ENCODE measurements around the gene ASB12.

Gene ASB12

GRCh38 chrX:64192673-64193072 is 37.7 kb downstream of the ASB12 start:
- TF ChIP-seq CTCF (conservative IDR thresholded peaks at IDR 0.05; ENCODE audit: low read length): no peak
- H3K4me3 ChIP-seq (ENCODE audit: low read length): no peak overlapping the region
- DNase-seq (ENCODE audit: low read depth): no peak

GRCh38 chrX:64192040-64192439 is 38.4 kb downstream of the ASB12 start:
- TF ChIP-seq CTCF (conservative IDR thresholded peaks at IDR 0.05; ENCODE audit: low read length): no peak
- no peak overlapping the region for H3K4me3 ChIP-seq (ENCODE audit: low read length)
- DNase-seq (ENCODE audit: low read depth): no peak

- H3K4me3 ChIP-seq (ENCODE audit: low read length): no peak overlapping the region
- TF ChIP-seq CTCF (conservative IDR thresholded peaks at IDR 0.05; ENCODE audit: low read length): no peak
- no peak for DNase-seq (ENCODE audit: low read depth)
Observed at GRCh38 chrX:64191281-64192010, 39.0 kb downstream of the ASB12 start.

GRCh38 chrX:64190136-64190740 is 40.2 kb downstream of the ASB12 start:
- no peak for TF ChIP-seq CTCF (conservative IDR thresholded peaks at IDR 0.05; ENCODE audit: low read length)

GRCh38 chrX:64188901-64189300 is 41.5 kb downstream of the ASB12 start:
- H3K4me3 ChIP-seq (ENCODE audit: low read length): no peak overlapping the region
- no peak for DNase-seq (ENCODE audit: low read depth)
- TF ChIP-seq CTCF (conservative IDR thresholded peaks at IDR 0.05; ENCODE audit: low read length): no peak

More at GRCh38 chrX:64190136-64190740, 40.2 kb downstream of the ASB12 start:
- no peak overlapping the region for H3K4me3 ChIP-seq (ENCODE audit: low read length)
- DNase-seq (ENCODE audit: low read depth): no peak

- DNase-seq (ENCODE audit: low read depth): no peak
- H3K4me3 ChIP-seq (ENCODE audit: low read length): no peak overlapping the region
- TF ChIP-seq CTCF (conservative IDR thresholded peaks at IDR 0.05; ENCODE audit: low read length): no peak
Observed at GRCh38 chrX:64187762-64188150, 42.7 kb downstream of the ASB12 start.

Data from AG10803 (cell line).